ENCODE measurements around the gene LAMTOR3.

DNA sequence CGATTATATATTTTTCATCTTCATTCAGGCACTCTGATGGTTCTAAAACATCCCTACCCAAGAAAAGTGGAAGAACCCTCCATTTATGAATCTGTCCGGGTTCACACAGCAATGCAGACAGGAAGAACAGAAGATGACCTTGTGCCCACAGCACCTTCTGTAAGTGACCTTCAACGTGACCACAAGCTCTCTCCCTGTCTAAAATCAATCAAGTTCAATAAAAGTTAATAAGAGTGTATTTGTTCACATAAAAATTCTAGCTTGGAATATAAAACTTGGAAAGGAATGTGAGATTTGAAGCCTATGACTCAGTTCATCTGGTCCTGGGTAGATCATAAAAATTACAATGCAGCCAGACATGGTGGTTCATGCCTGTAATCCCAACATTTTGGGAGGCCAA lies 41.0 kb downstream of the LAMTOR3 start:
- TF ChIP-seq GABPB2 (CRISPR knock-in tag; conservative IDR thresholded peaks at IDR 0.05): no peak
- TF ChIP-seq, protein P1, sequence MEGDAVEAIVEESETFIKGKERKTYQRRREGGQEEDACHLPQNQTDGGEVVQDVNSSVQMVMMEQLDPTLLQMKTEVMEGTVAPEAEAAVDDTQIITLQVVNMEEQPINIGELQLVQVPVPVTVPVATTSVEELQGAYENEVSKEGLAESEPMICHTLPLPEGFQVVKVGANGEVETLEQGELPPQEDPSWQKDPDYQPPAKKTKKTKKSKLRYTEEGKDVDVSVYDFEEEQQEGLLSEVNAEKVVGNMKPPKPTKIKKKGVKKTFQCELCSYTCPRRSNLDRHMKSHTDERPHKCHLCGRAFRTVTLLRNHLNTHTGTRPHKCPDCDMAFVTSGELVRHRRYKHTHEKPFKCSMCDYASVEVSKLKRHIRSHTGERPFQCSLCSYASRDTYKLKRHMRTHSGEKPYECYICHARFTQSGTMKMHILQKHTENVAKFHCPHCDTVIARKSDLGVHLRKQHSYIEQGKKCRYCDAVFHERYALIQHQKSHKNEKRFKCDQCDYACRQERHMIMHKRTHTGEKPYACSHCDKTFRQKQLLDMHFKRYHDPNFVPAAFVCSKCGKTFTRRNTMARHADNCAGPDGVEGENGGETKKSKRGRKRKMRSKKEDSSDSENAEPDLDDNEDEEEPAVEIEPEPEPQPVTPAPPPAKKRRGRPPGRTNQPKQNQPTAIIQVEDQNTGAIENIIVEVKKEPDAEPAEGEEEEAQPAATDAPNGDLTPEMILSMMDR (IDR thresholded peaks at IDR 0.05 in 2 of 3, conservative IDR thresholded peaks at IDR 0.05 in 1 of 3; ENCODE audit: insufficient read depth in 2 of 3, low read depth in 1 of 3, low read length in 3 of 3): no peak
- TF ChIP-seq HDAC1 (IDR thresholded peaks at IDR 0.05): no peak
- TF ChIP-seq FOXA3 (CRISPR knock-in tag; conservative IDR thresholded peaks at IDR 0.05 in 1 of 2, IDR thresholded peaks at IDR 0.05 in 1 of 2): no peak
